OCI-LY7 (cell line): ENCODE measurements around the gene CLDN1.

Experiments
- EZH2phosphoT487 ChIP-seq: fragments of 200-600 bp; sonication (generic); IDR thresholded peaks from 2 replicates; pipeline ENCODE4 v1.6.1; 2018; ENCODE audit warnings: low read depth, borderline replicate concordance, mild to moderate bottlenecking, mixed run types, antibody characterized with exemption, low read length, moderate library complexity, mixed read lengths
- TF ChIP-seq, protein P1 (sequence below): fragments of 200-600 bp; sonication (generic); conservative IDR thresholded peaks from 2 replicates; pipeline ENCODE4 v1.5.1; 2014; ENCODE audit warnings: mild to moderate bottlenecking, antibody characterized with exemption, low read length, moderate library complexity, mixed read lengths

DNA sequence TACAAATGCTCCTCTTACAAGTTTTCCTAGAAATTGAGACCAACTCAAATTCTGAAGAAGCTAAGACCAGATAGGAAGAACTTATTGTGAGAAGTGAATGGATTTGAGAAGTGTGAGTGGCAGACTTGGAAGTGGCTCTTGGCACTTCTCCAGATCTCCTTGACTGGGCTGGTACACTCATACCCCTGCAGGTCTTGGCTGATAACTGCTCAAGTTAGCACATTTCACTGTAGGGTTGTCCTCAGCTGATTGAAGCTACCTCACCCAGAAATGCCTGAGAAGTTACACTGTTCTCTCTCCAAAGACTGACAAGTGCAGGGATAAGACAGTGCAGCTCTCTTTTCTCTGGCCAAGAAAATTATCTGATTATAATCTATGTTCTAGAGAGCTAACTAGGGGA lies 16.5 kb upstream of the CLDN1 start:
- TF ChIP-seq, protein P1, sequence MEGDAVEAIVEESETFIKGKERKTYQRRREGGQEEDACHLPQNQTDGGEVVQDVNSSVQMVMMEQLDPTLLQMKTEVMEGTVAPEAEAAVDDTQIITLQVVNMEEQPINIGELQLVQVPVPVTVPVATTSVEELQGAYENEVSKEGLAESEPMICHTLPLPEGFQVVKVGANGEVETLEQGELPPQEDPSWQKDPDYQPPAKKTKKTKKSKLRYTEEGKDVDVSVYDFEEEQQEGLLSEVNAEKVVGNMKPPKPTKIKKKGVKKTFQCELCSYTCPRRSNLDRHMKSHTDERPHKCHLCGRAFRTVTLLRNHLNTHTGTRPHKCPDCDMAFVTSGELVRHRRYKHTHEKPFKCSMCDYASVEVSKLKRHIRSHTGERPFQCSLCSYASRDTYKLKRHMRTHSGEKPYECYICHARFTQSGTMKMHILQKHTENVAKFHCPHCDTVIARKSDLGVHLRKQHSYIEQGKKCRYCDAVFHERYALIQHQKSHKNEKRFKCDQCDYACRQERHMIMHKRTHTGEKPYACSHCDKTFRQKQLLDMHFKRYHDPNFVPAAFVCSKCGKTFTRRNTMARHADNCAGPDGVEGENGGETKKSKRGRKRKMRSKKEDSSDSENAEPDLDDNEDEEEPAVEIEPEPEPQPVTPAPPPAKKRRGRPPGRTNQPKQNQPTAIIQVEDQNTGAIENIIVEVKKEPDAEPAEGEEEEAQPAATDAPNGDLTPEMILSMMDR: no peak
- TF ChIP-seq EZH2phosphoT487: no peak
